ENCODE results near the gene TRMT1. TPM values are rescaled to one million over a fixed set of nuclear protein-coding genes. Genes with fewer than 3 reads are reported as not detected.
A peak's percentile ranks its signal among the peaks of the same experiment; 100 is the strongest.

Gene TRMT1
- total RNA-seq, 1 donor from 2014 or later: 13.0 TPM

DNA sequence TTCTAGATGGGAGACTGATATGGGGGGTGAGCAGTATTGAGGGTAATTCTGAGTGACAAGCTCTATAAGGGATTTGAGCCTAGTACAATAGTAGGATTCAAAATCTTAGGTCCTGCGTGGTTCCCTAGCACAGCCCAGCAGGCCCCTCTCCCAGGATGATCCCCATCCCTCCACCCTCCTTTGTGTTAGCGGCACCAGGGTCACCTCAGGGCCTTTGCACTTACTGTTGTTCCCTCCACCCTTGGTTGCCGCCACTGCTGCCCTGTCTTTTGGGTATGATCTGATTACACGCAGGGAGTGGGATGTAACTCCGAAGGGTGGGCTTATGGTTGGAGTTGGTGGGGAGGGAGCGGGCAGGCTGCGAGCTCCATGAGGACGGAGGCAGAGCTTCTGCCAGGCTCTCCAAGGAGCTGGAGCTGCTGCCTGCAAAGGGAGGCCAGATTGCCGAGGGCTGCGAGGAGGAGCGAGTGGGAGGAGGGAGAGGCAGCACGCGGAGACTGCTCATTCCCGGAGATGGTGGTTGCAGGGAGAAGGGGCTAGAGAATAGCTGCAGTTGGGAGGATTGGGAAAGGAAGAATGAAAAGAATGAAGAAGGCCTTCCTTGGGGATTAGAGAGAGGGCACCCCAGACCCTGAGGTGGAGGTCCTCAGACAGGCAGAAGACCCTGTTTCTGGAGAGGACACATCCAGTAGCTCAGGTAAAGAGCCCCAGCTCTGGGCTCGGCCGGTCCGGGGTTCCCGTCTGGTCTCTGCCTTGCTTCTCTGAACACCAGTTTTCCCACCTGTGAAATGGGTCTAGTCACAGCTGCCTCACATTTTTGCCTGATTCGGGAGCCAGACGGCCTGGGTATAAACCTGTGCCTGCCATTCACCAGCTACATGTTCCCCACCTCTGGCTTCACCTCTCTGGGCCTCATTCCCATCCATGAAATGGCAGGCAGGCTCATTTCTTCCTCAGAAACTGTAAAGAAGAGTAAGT, 6.7 kb upstream of the TRMT1 start:
- no peaks in the 10 kb centered on the region for H3K27me3 ChIP-seq (ENCODE audit: control insufficient read depth in 3 of 3, insufficient read depth in 3 of 3, low read length in 3 of 3)
- no peak overlapping the region for H3K9ac ChIP-seq (ENCODE audit: low read depth in 1 of 3, low read length in 3 of 3)
- no peaks in the 10 kb centered on the region for H3K9me3 ChIP-seq (ENCODE audit: control insufficient read depth in 3 of 3, low read length in 3 of 3)
- H3K27ac ChIP-seq (ENCODE audit: low read depth, low read length): no peak overlapping the region
- H3K4me3 ChIP-seq (ENCODE audit: low read length in 3 of 3): no peak overlapping the region
- peaks cover 26 to 28% (median 26%) of the 10 kb centered on the region in 3 donors for H3K4me1 ChIP-seq (ENCODE audit: control insufficient read depth in 3 of 3, insufficient read depth in 3 of 3, low read length in 3 of 3)
- H3K36me3 ChIP-seq (ENCODE audit: control insufficient read depth in 3 of 3, insufficient read depth in 3 of 3, low read length in 3 of 3): peaks cover 0 to 4% (median 2%) of the 10 kb centered on the region in 3 donors

DNA sequence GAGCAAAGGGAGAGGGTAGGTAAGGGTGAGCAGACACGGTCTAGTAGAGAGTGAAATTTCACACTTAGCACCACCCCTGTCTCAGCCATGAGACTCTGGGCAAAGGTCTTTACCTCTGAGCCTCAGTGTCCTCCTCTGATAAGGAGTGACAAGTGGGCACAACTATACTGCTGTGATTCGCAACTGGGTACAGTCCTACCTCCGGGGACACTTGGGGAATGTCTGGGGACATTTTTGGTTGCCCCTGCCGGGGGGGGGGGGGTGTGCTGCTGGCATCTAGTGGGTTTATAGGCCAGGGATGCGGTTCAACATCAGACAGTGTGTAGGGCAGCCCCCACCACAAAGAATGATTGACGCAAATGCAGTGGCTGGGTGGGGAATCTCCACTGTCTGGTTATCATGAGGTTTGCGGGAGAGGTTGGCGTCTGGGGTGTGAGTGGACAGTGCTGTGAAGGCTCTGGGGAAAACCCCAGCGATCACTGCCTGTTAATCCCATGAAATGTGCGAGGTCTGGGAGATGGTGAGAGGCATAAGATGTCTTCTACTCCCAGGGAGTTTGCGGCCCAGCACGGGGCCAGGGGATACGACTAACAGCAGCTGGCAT, 5.8 kb upstream of the TRMT1 start:
- Histone ChIP-seq H3K27me3 (ENCODE audit: control insufficient read depth in 3 of 3, insufficient read depth in 3 of 3, low read length in 3 of 3) (no peaks in the 10 kb centered on the region), H3K4me1 (ENCODE audit: control insufficient read depth in 3 of 3, insufficient read depth in 3 of 3, low read length in 3 of 3) (peaks cover 27 to 33% (median 30%) of the 10 kb centered on the region in 3 donors), H3K9ac (ENCODE audit: low read depth in 1 of 3, low read length in 3 of 3) (no peak overlapping the region), H3K4me3 (ENCODE audit: low read length in 3 of 3) (no peak overlapping the region), H3K27ac (ENCODE audit: low read depth, low read length) (no peak overlapping the region), H3K9me3 (ENCODE audit: control insufficient read depth in 3 of 3, low read length in 3 of 3) (no peaks in the 10 kb centered on the region), H3K36me3 (ENCODE audit: control insufficient read depth in 3 of 3, insufficient read depth in 3 of 3, low read length in 3 of 3) (peaks cover 0 to 4% (median 2%) of the 10 kb centered on the region in 3 donors)

DNA sequence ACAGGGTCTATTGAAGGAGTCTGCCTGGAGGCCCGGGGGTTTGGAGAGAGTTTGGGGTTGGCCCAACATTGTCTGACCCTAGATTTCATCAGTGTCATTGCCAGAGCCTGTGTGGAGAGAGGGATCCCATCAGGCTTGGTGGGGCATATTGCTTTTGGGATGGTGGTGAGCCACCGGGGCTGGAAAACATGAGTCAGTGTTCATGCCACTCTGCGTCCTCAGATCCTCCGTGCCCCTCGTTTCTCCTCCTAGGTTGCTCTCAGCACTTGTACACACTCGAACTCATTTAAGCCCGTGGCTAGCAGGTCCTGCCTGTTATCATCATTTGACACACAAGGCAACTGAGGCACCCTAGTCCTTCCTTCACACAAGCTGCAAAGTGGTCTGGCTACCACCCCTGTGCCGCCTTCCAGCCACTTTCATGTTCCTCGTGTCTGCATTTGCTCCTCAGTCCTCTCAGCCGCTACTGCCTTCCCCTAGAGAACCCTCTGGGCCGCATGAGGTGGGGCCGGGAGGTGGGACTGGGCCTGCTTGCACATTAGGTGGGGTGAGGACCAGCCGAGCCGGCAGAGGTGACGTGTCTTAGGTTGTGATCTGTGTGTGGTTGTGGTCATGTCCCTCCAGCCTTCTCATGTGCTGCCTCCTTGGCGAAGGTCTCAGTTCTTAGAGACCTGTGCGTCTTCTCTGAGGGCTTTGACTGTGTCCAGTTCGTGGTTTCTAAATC, 5.2 kb upstream of the TRMT1 start:
- Histone ChIP-seq H3K4me1 (ENCODE audit: control insufficient read depth in 3 of 3, insufficient read depth in 3 of 3, low read length in 3 of 3) (peaks cover 34 to 38% (median 36%) of the 10 kb centered on the region in 3 donors), H3K9ac (ENCODE audit: low read depth in 1 of 3, low read length in 3 of 3) (peak overlapping the region in 2 of 3 donors; percentile 19 to 51), H3K9me3 (ENCODE audit: control insufficient read depth in 3 of 3, low read length in 3 of 3) (no peaks in the 10 kb centered on the region), H3K27ac (ENCODE audit: low read depth, low read length) (no peak overlapping the region), H3K36me3 (ENCODE audit: control insufficient read depth in 3 of 3, insufficient read depth in 3 of 3, low read length in 3 of 3) (peaks cover 0 to 4% (median 2%) of the 10 kb centered on the region in 3 donors), H3K27me3 (ENCODE audit: control insufficient read depth in 3 of 3, insufficient read depth in 3 of 3, low read length in 3 of 3) (no peaks in the 10 kb centered on the region), H3K4me3 (ENCODE audit: low read length in 3 of 3) (no peak overlapping the region)

DNA sequence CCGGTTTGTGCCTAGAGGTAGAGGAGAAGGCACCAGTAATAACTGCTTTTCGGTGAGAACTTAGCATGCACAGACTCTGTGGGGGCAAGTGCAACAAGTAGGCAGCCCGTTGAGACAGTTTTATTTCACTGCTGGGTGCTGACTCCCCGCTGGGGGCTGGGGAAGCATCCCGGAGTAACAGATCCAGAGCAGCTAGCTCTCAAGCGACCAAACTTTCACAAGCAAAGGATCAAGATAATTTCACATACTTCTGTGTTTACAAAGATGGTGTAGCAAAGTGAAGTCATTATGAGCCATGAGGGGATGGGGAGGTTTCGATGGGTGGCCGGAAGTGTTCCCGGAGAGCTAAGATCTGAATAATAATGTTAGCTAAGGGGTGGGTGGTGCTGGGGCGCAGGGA, 4.3 kb upstream of the TRMT1 start:
- H3K27me3 ChIP-seq (ENCODE audit: control insufficient read depth in 3 of 3, insufficient read depth in 3 of 3, low read length in 3 of 3): no peaks in the 10 kb centered on the region
- H3K4me1 ChIP-seq (ENCODE audit: control insufficient read depth in 3 of 3, insufficient read depth in 3 of 3, low read length in 3 of 3): peaks cover 38 to 44% (median 43%) of the 10 kb centered on the region in 3 donors
- H3K36me3 ChIP-seq (ENCODE audit: control insufficient read depth in 3 of 3, insufficient read depth in 3 of 3, low read length in 3 of 3): peaks cover 0 to 4% (median 2%) of the 10 kb centered on the region in 3 donors
- H3K9me3 ChIP-seq (ENCODE audit: control insufficient read depth in 3 of 3, low read length in 3 of 3): no peaks in the 10 kb centered on the region
- no peak overlapping the region for H3K27ac ChIP-seq (ENCODE audit: low read depth, low read length)
- H3K4me3 ChIP-seq (ENCODE audit: low read length in 3 of 3): no peak overlapping the region
- peak overlapping the region in 1 of 3 donors; percentile 43 for H3K9ac ChIP-seq (ENCODE audit: low read depth in 1 of 3, low read length in 3 of 3)

DNA sequence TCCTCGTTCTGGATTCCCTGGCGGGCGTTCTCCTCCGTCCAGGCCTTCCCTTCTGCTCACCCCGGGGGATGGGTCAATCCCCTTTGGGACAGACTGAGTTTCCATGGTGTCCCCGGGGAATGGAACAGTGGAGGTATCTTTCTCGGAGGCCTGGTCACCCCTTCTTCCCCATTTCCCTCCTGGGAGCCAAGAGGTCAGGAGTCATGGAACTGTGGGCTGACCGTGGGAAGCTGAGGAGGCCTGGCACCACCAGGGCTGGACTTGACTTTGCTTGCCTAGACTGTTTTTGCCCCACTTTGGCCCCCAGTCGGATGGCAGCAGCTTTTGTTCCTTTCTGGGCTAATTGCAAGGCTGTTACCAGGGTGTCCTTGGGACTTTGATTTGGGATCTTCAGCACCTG, 3.5 kb upstream of the TRMT1 start:
- Histone ChIP-seq H3K9ac (ENCODE audit: low read depth in 1 of 3, low read length in 3 of 3) (peak overlapping the region in 2 of 3 donors; percentile 16 to 43), H3K27me3 (ENCODE audit: control insufficient read depth in 3 of 3, insufficient read depth in 3 of 3, low read length in 3 of 3) (no peaks in the 10 kb centered on the region), H3K36me3 (ENCODE audit: control insufficient read depth in 3 of 3, insufficient read depth in 3 of 3, low read length in 3 of 3) (peaks cover 3 to 5% (median 4%) of the 10 kb centered on the region in 3 donors), H3K9me3 (ENCODE audit: control insufficient read depth in 3 of 3, low read length in 3 of 3) (no peaks in the 10 kb centered on the region), H3K4me3 (ENCODE audit: low read length in 3 of 3) (peak overlapping the region in 1 of 3 donors; percentile 81), H3K4me1 (ENCODE audit: control insufficient read depth in 3 of 3, insufficient read depth in 3 of 3, low read length in 3 of 3) (peaks cover 46 to 52% (median 51%) of the 10 kb centered on the region in 3 donors), H3K27ac (ENCODE audit: low read depth, low read length) (peak overlapping the region; percentile 11)

DNA sequence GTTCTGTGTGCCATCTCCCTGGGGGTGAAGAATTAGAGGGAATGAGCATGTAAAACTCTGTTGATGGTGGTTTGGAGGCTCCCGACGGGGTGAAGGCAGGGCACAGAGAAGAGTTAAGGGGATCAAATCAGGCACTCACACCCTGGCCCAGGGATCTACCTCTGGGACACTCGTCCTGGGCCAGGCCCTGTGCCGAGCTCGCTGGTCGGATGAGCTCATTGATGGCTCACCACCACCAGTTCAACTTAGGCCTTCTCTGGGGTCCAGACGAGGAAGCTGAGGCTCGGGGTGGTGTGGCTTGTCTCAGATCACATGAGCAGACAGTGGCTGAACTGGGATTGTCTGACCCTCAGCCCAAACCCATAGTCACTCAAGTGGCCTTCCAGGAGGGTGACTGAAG, 3.1 kb upstream of the TRMT1 start:
- no peaks in the 10 kb centered on the region for H3K9me3 ChIP-seq (ENCODE audit: control insufficient read depth in 3 of 3, low read length in 3 of 3)
- peak overlapping the region in 2 of 3 donors; percentile 69 to 81 for H3K4me3 ChIP-seq (ENCODE audit: low read length in 3 of 3)
- H3K27me3 ChIP-seq (ENCODE audit: control insufficient read depth in 3 of 3, insufficient read depth in 3 of 3, low read length in 3 of 3): no peaks in the 10 kb centered on the region
- peaks cover 48 to 54% (median 51%) of the 10 kb centered on the region in 3 donors for H3K4me1 ChIP-seq (ENCODE audit: control insufficient read depth in 3 of 3, insufficient read depth in 3 of 3, low read length in 3 of 3)
- H3K36me3 ChIP-seq (ENCODE audit: control insufficient read depth in 3 of 3, insufficient read depth in 3 of 3, low read length in 3 of 3): peaks cover 3 to 6% (median 4%) of the 10 kb centered on the region in 3 donors
- H3K27ac ChIP-seq (ENCODE audit: low read depth, low read length): peak overlapping the region; percentile 11
- peak overlapping the region in 2 of 3 donors; percentile 66 to 72 for H3K9ac ChIP-seq (ENCODE audit: low read depth in 1 of 3, low read length in 3 of 3)

DNA sequence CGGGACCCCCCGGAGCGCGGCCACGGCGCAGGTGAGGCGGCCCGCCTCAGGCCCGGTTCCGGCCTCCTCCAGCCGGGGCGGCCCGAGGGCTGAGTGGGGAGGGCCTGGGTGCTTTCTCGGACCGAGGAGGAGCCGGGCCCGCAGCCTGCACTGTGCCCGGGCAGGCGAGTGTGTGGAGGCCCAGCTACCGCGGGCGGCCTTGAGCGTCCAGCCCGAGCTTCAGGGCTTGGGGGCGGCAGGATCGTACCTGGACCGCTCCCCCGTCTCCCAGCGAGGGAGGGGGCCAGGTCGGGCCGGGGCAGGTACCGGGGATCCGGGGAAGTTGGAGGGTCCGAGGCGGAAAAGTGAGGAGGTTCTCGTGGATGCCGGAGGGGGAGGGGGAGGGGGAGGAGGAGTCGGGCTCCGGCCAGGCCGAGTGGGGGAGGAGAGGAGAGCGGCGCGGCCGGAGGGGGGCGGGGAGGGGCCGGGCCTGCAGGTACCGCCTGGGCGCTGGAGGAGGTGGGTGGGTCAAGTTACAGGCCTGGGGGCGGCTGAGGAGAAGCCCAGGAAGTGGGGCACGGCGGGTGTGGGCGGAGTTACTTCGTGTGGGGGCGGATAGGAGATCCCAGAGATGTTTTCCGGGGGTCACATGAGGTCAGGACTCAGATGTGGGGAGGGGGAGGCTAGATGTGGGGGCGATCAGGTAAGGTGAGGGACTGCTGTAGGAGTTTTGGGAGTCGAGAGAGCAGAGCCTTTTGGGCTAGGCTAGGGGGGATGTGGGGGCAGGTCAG, 2.1 kb upstream of the TRMT1 start:
- Histone ChIP-seq H3K36me3 (ENCODE audit: control insufficient read depth in 3 of 3, insufficient read depth in 3 of 3, low read length in 3 of 3) (peaks cover 3 to 9% (median 4%) of the 10 kb centered on the region in 3 donors), H3K27ac (ENCODE audit: low read depth, low read length) (peak overlapping the region; percentile 11), H3K27me3 (ENCODE audit: control insufficient read depth in 3 of 3, insufficient read depth in 3 of 3, low read length in 3 of 3) (no peaks in the 10 kb centered on the region), H3K4me3 (ENCODE audit: low read length in 3 of 3) (peak overlapping the region; percentile 69 to 81 (median 79)), H3K4me1 (ENCODE audit: control insufficient read depth in 3 of 3, insufficient read depth in 3 of 3, low read length in 3 of 3) (peaks cover 48 to 54% (median 51%) of the 10 kb centered on the region in 3 donors), H3K9me3 (ENCODE audit: control insufficient read depth in 3 of 3, low read length in 3 of 3) (no peaks in the 10 kb centered on the region), H3K9ac (ENCODE audit: low read depth in 1 of 3, low read length in 3 of 3) (peak overlapping the region; percentile 70 to 81 (median 72))

DNA sequence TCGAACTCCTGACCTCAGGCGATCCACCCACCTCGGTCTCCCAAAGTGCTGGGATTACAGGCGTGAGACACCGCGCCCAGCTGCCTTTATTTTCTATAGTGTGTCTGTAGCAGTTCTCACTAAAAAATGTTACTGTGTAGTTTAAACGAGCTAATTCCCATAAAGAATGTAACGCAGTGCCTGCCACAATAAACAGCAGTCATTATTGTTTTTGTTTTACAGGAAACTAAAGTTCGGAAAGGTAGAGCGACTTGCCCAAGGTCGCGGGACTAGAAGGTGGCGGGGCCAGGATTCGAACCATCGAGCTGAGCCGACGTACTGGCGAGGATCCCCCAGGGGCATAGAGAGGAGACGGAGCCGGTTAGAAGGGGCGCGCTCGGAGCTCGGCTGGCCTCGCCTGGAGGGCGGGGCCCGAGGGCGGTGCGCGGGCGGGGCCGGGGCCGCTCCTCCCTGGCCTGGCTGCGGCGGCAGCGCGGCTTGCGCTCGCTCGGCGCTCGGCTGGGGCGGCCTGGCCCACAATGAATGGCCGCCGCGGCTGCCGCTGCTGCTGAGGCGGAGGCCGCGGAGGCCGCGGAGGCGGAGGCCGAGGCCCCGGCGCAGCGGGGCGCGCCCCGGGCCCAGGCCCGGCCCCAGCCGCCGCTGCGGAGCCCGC, 1.4 kb upstream of the TRMT1 start, which contains the start of gene NACC1:
Gene NACC1, plus strand, starts transcription at position 493 of the 652 bp plus-strand sequence. CDS start 16,944 bp downstream, outside the sequence.
- Histone ChIP-seq H3K27me3 (ENCODE audit: control insufficient read depth in 3 of 3, insufficient read depth in 3 of 3, low read length in 3 of 3) (no peaks in the 10 kb centered on the region), H3K4me3 (ENCODE audit: low read length in 3 of 3) (peak within 1 kb of the TSS; percentile 93 to 99 (median 96)), H3K27ac (ENCODE audit: low read depth, low read length) (peak within 1 kb of the TSS; percentile 75), H3K4me1 (ENCODE audit: control insufficient read depth in 3 of 3, insufficient read depth in 3 of 3, low read length in 3 of 3) (peaks cover 48 to 54% (median 51%) of the 10 kb centered on the region in 3 donors), H3K9ac (ENCODE audit: low read depth in 1 of 3, low read length in 3 of 3) (peak within 1 kb of the TSS; percentile 87 to 93 (median 91)), H3K36me3 (ENCODE audit: control insufficient read depth in 3 of 3, insufficient read depth in 3 of 3, low read length in 3 of 3) (peaks cover 5 to 13% (median 6%) of the 10 kb centered on the region in 3 donors), H3K9me3 (ENCODE audit: control insufficient read depth in 3 of 3, low read length in 3 of 3) (no peaks in the 10 kb centered on the region)

All from skeletal muscle tissue (tissue), 4 donors.